ENCODE measurements around the gene ADAM8.

GRCh38 chr10:133298466-133298865 is 21.8 kb upstream of the ADAM8 start:
- TF ChIP-seq SPI1 (IDR thresholded peaks at IDR 0.05; ENCODE audit: low read depth, low read length) = no peak
- TF ChIP-seq POLR2AphosphoS5 (IDR thresholded peaks at IDR 0.05; ENCODE audit: low read depth, low read length) = no peak
- no peak for TF ChIP-seq POLR2A (IDR thresholded peaks at IDR 0.05; ENCODE audit: low read depth, low read length)
- TF ChIP-seq PAX5 (IDR thresholded peaks at IDR 0.05; ENCODE audit: insufficient read depth, low read length, severe bottlenecking) = no peak
- TF ChIP-seq TAF1 (IDR thresholded peaks at IDR 0.05; ENCODE audit: low read depth, low read length) = no peak
- TF ChIP-seq POU2F2 (IDR thresholded peaks at IDR 0.05; ENCODE audit: low read depth, low read length) = no peak
